HCT116 (cell line): ENCODE results near the gene EGLN3. TPM values are rescaled to one million over a fixed set of nuclear protein-coding genes. Genes with fewer than 3 reads are reported as not detected.

Experiments
- ATAC-seq: fragments of 200-7000 bp; cut with Tn5 transposase; 2 replicates; pipeline ENCODE4 v1.9.1; 2020; ENCODE audit warnings: mild to moderate bottlenecking, moderate library complexity
- BruUV-seq: library from RNA; stranded (reverse); fragments of 400-500 nt; replicated peaks from 2 replicates; lab custom pipeline; 2021; lab: Mats Ljungman, UMichigan
- CTCF ChIA-PET: fragments of 300-600 bp; sonication (Branson Sonifier 250); formaldehyde crosslinking; loops from one replicate; lab custom pipeline; 2021; ENCODE audit warnings: antibody characterized with exemption; lab: Charles Lee
- POLR2A ChIA-PET: fragments of 300-600, 350-600 bp; sonication (Branson Sonifier 250); formaldehyde crosslinking; loops from one replicate; lab custom pipeline; 2021; ENCODE audit warnings: antibody characterized with exemption; lab: Charles Lee
- RAD21 ChIA-PET, 2 experiments: fragments of 300-600 bp; sonication (Branson Sonifier 250); formaldehyde crosslinking; loops; one replicate each; lab custom pipeline; 2023; ENCODE audit warnings: low total read pairs in 2 of 2; ENCODE audit not compliant: uncharacterized antibody in 2 of 2, unreplicated experiment in 2 of 2, low non-redundant PET in 1 of 2; lab: Charles Lee
- DNase-seq: peaks from one replicate; pipeline ENCODE4 v3.0.0-alpha.2; 2010; ENCODE audit warnings: low read depth, low spot score
- H2AFZ ChIP-seq: fragments of 200-600 bp; shearing (Covaris generic), sonication (generic); 2 replicates; pipeline ENCODE4 v1.6.1; 2017; ENCODE audit warnings: low read depth, mixed run types, mixed read lengths, antibody characterized with exemption, low read length; ENCODE audit not compliant: poor library complexity, severe bottlenecking
- H3K27ac ChIP-seq: 2 replicates; pipeline ENCODE4 v1.5.1; 2012; ENCODE audit warnings: low read depth, low read length
- H3K27me3 ChIP-seq: fragments of 200-600 bp; sonication (generic); 2 replicates; pipeline ENCODE4 v1.6.1; 2016; ENCODE audit warnings: mixed run types, low read length, mixed read lengths; ENCODE audit not compliant: insufficient read depth
- H3K36me3 ChIP-seq, 2 experiments: fragments of 200-500 bp in 1 of 2; fragments of 200-600 bp in 1 of 2; sonication (Bioruptor generic) in 1 of 2; sonication (generic) in 1 of 2; 2 replicates each; pipeline versions ENCODE4 v1.5.1 to v1.6.1; 2014 to 2016; ENCODE audit warnings: low read length in 2 of 2, inconsistent platforms in 1 of 2, mixed read lengths in 1 of 2, mixed run types in 1 of 2; ENCODE audit not compliant: insufficient read depth in 2 of 2, control insufficient read depth in 1 of 2
- H3K4me1 ChIP-seq, 2 experiments: fragments of 200-600 bp in 1 of 2; sonication (generic) in 1 of 2; 2 replicates each; pipeline versions ENCODE4 v1.5.1 to v1.6.1; 2012 to 2017; ENCODE audit warnings: low read length in 2 of 2, inconsistent platforms in 1 of 2, mild to moderate bottlenecking in 1 of 2, mixed read lengths in 1 of 2, mixed run types in 1 of 2, moderate library complexity in 1 of 2; ENCODE audit not compliant: insufficient read depth in 2 of 2, control insufficient read depth in 1 of 2
- H3K4me2 ChIP-seq: fragments of 200-600 bp; sonication (generic); 2 replicates; pipeline ENCODE4 v1.6.1; 2017; ENCODE audit warnings: mixed run types, low read length, mixed read lengths
- H3K4me3 ChIP-seq, 2 experiments: fragments of 200-600 bp in 1 of 2; sonication (generic) in 1 of 2; replicated peaks in 1 of 2; 2 replicates each; pipeline ENCODE4 v1.5.1; 2011 to 2016; ENCODE audit warnings: low read length in 2 of 2, control low read depth in 1 of 2, low read depth in 1 of 2, mild to moderate bottlenecking in 1 of 2, mixed read lengths in 1 of 2, mixed run types in 1 of 2
- H3K79me2 ChIP-seq: fragments of 200-600 bp; sonication (generic); 2 replicates; pipeline ENCODE4 v1.6.1; 2017; ENCODE audit warnings: mild to moderate bottlenecking, mixed run types, low read length, moderate library complexity, mixed read lengths; ENCODE audit not compliant: insufficient read depth
- H3K9ac ChIP-seq: fragments of 200-600 bp; sonication (generic); 2 replicates; pipeline ENCODE4 v1.6.1; 2016; ENCODE audit warnings: low read length, mixed read lengths
- H3K9me2 ChIP-seq: fragments of 200-600 bp; sonication (generic), shearing (Covaris generic); 2 replicates; pipeline ENCODE4 v1.6.1; 2017; ENCODE audit warnings: mixed run types, mild to moderate bottlenecking, moderate library complexity; ENCODE audit not compliant: insufficient read depth
- H3K9me3 ChIP-seq, 2 experiments: fragments of 200-500 bp in 1 of 2; fragments of 200-600 bp in 1 of 2; sonication (Bioruptor generic) in 1 of 2; sonication (generic) in 1 of 2; 2 replicates each; pipeline ENCODE4 v1.6.1; 2014 to 2017; ENCODE audit warnings: low read length in 2 of 2, mixed read lengths in 2 of 2, inconsistent platforms in 1 of 2, low read depth in 1 of 2, mild to moderate bottlenecking in 1 of 2, mixed run types in 1 of 2, moderate library complexity in 1 of 2; ENCODE audit not compliant: control insufficient read depth in 1 of 2, insufficient read depth in 1 of 2
- H4K20me1 ChIP-seq: fragments of 200-600 bp; sonication (generic), shearing (Covaris generic); 2 replicates; pipeline ENCODE4 v1.6.1; 2017; ENCODE audit warnings: mixed run types, mild to moderate bottlenecking, moderate library complexity; ENCODE audit not compliant: insufficient read depth
- ATF3 ChIP-seq: IDR thresholded peaks from 2 replicates; pipeline ENCODE4 v1.6.1; 2012
- CBX3 ChIP-seq: IDR thresholded peaks from 2 replicates; pipeline ENCODE4 v1.6.1; 2012; ENCODE audit warnings: low read depth
- CEBPB ChIP-seq: IDR thresholded peaks from 2 replicates; pipeline ENCODE4 v1.6.1; 2012; ENCODE audit warnings: low read depth
- EGR1 ChIP-seq: IDR thresholded peaks from 2 replicates; pipeline ENCODE4 v1.6.1; 2012; ENCODE audit warnings: low read depth
- ELF1 ChIP-seq: IDR thresholded peaks from 2 replicates; pipeline ENCODE4 v1.6.1; 2012; ENCODE audit warnings: low read depth, borderline replicate concordance
- EZH2 ChIP-seq: fragments of 200-600 bp; sonication (generic); IDR thresholded peaks from 2 replicates; pipeline ENCODE4 v1.6.1; 2017; ENCODE audit warnings: antibody characterized with exemption, mixed run types
- EZH2phosphoT487 ChIP-seq: fragments of 200-600 bp; IDR thresholded peaks from 2 replicates; pipeline ENCODE4 v1.6.1; 2018; ENCODE audit warnings: antibody characterized with exemption, borderline replicate concordance
- JUND ChIP-seq: IDR thresholded peaks from 2 replicates; pipeline ENCODE4 v1.6.1; 2012
- POLR2AphosphoS5 ChIP-seq: IDR thresholded peaks from 2 replicates; pipeline ENCODE4 v1.6.1; 2011; ENCODE audit warnings: mild to moderate bottlenecking, low read depth, low read length, moderate library complexity
- RAD21 ChIP-seq: IDR thresholded peaks from 2 replicates; pipeline ENCODE4 v1.6.1; 2012; ENCODE audit warnings: low read depth, mild to moderate bottlenecking
- SIN3A ChIP-seq: IDR thresholded peaks from 2 replicates; pipeline ENCODE4 v1.6.1; 2012; ENCODE audit warnings: low read depth
- SP1 ChIP-seq: IDR thresholded peaks from 2 replicates; pipeline ENCODE4 v1.6.1; 2012; ENCODE audit warnings: low read depth
- SRF ChIP-seq: IDR thresholded peaks from 2 replicates; pipeline ENCODE4 v1.6.1; 2012; ENCODE audit warnings: low read depth
- ZFX ChIP-seq: fragments of 450-650 bp; IDR thresholded peaks from 2 replicates; pipeline ENCODE4 v1.6.1; 2017
- intact Hi-C: fragments of 100-400 bp; cut with micrococcal nuclease; formaldehyde crosslinking; loops from 2 replicates; pipeline ENCODE4 v1.10.0; 2022
- total RNA-seq: library from RNA; stranded (reverse); gene quantifications from one replicate; pipeline ENCODE4 v1.2.1, GENCODE V29; 2021; ENCODE audit not compliant: unreplicated experiment
- TF ChIP-seq, protein P1 (sequence below), 3 experiments: fragments of 200-600 bp in 1 of 3; sonication (generic) in 1 of 3; IDR thresholded peaks in 2 of 3; conservative IDR thresholded peaks in 1 of 3; 2 replicates each; pipeline ENCODE4 v1.5.1; 2012 to 2017; ENCODE audit warnings: low read depth in 2 of 3, low read length in 2 of 3, antibody characterized with exemption in 1 of 3, borderline replicate concordance in 1 of 3, control low read depth in 1 of 3, mild to moderate bottlenecking in 1 of 3, mixed read lengths in 1 of 3, mixed run types in 1 of 3, moderate library complexity in 1 of 3; ENCODE audit not compliant: insufficient read depth in 1 of 3
- TF ChIP-seq, protein P2 (sequence below): IDR thresholded peaks from 2 replicates; pipeline ENCODE4 v1.6.1; 2011; ENCODE audit warnings: mild to moderate bottlenecking, low read length, moderate library complexity; ENCODE audit not compliant: insufficient replicate concordance; ENCODE audit errors: extremely low read depth
- TF ChIP-seq, protein P3 (sequence below): IDR thresholded peaks from 2 replicates; pipeline ENCODE4 v1.6.1; 2012

EGLN3 gene
- total RNA-seq, 1 experiment from 2014 or later = 13.6 TPM

DNA sequence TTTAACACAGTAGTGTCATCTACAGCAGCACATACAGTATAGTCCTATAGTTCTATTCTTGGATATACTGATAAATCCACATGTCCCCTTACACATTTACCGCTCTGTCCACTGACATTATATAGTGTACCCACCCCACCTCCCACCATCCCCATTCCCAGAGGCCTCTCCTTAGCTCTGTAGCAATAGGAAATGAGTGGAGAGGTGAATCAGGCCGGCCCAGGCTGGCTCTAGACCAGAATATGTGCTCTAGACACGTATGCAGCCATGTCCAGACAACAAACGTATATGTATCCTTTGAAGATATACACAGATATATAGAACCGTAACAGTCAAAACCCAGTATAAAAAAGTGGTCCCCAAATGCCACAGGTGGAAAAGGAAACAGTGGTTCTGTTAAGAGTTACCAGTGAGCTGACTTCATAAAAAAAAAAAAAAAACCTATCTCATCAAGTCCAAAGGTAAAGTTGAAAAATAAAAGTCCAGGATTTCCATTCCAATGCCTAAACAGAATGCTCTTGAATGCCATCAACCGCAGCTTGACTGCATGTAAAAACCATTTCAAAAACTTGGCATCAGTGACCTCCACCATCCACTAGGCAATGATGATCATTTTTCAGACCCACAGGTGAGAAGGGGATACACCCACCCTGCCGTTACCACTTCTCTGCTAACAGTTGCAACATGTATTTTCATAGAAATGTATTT, 16.7 kb downstream of the EGLN3 start:
- ChIA-PET CTCF (no interaction called here), RAD21 (no interaction called here), POLR2A (no interaction called here)
- H3K9me2 ChIP-seq = no peaks in the 10 kb centered on the region
- no peak overlapping the region for H3K27ac ChIP-seq
- H3K4me1 ChIP-seq = peaks cover 8 to 20% of the 10 kb centered on the region in 2 experiments
- intact Hi-C loops = no loop called here
- TF ChIP-seq SP1 = no peak
- no peak for TF ChIP-seq SIN3A
- no peak for TF ChIP-seq CEBPB
- TF ChIP-seq POLR2AphosphoS5 = no peak
- no peak for TF ChIP-seq RAD21
- TF ChIP-seq EZH2 = no peak
- TF ChIP-seq, protein P1, sequence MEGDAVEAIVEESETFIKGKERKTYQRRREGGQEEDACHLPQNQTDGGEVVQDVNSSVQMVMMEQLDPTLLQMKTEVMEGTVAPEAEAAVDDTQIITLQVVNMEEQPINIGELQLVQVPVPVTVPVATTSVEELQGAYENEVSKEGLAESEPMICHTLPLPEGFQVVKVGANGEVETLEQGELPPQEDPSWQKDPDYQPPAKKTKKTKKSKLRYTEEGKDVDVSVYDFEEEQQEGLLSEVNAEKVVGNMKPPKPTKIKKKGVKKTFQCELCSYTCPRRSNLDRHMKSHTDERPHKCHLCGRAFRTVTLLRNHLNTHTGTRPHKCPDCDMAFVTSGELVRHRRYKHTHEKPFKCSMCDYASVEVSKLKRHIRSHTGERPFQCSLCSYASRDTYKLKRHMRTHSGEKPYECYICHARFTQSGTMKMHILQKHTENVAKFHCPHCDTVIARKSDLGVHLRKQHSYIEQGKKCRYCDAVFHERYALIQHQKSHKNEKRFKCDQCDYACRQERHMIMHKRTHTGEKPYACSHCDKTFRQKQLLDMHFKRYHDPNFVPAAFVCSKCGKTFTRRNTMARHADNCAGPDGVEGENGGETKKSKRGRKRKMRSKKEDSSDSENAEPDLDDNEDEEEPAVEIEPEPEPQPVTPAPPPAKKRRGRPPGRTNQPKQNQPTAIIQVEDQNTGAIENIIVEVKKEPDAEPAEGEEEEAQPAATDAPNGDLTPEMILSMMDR (IDR thresholded peaks at IDR 0.05 in 2 of 3, conservative IDR thresholded peaks at IDR 0.05 in 1 of 3; ENCODE audit: borderline replicate concordance in 1 of 3, insufficient read depth in 1 of 3, low read depth in 2 of 3, low read length in 2 of 3) = no peak
- no peak for TF ChIP-seq ZFX
- TF ChIP-seq EGR1 = no peak
- no peak for TF ChIP-seq SRF
- TF ChIP-seq, protein P2, sequence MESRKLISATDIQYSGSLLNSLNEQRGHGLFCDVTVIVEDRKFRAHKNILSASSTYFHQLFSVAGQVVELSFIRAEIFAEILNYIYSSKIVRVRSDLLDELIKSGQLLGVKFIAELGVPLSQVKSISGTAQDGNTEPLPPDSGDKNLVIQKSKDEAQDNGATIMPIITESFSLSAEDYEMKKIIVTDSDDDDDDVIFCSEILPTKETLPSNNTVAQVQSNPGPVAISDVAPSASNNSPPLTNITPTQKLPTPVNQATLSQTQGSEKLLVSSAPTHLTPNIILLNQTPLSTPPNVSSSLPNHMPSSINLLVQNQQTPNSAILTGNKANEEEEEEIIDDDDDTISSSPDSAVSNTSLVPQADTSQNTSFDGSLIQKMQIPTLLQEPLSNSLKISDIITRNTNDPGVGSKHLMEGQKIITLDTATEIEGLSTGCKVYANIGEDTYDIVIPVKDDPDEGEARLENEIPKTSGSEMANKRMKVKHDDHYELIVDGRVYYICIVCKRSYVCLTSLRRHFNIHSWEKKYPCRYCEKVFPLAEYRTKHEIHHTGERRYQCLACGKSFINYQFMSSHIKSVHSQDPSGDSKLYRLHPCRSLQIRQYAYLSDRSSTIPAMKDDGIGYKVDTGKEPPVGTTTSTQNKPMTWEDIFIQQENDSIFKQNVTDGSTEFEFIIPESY = no peak
- TF ChIP-seq, protein P3, sequence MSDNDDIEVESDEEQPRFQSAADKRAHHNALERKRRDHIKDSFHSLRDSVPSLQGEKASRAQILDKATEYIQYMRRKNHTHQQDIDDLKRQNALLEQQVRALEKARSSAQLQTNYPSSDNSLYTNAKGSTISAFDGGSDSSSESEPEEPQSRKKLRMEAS = no peak
- no peak for TF ChIP-seq CBX3
- TF ChIP-seq EZH2phosphoT487 = no peak
- TF ChIP-seq JUND = no peak
- no peak for TF ChIP-seq ELF1
- TF ChIP-seq ATF3 = no peak
- no peak overlapping the region for H3K4me2 ChIP-seq
- H4K20me1 ChIP-seq = no peaks in the 10 kb centered on the region
- H3K79me2 ChIP-seq = no peaks in the 10 kb centered on the region
- BruUV-seq = no TSS peak
- no peaks in the 10 kb centered on the region for H3K27me3 ChIP-seq
- no peak for DNase-seq
- H3K9ac ChIP-seq = no peak overlapping the region
- no peak overlapping the region for H2AFZ ChIP-seq
- no peak for ATAC-seq
- no peak overlapping the region for H3K4me3 ChIP-seq
- H3K9me3 ChIP-seq = no peaks in the 10 kb centered on the region
- H3K36me3 ChIP-seq = no peaks in the 10 kb centered on the region
